OCI-M1 (cell line): ENCODE results near the gene SCNN1B.

Experiments
- DNase-seq: peaks from one replicate; lab custom pipeline; 2025; lab: John Stamatoyannopoulos, UW

Gene SCNN1B

DNA sequence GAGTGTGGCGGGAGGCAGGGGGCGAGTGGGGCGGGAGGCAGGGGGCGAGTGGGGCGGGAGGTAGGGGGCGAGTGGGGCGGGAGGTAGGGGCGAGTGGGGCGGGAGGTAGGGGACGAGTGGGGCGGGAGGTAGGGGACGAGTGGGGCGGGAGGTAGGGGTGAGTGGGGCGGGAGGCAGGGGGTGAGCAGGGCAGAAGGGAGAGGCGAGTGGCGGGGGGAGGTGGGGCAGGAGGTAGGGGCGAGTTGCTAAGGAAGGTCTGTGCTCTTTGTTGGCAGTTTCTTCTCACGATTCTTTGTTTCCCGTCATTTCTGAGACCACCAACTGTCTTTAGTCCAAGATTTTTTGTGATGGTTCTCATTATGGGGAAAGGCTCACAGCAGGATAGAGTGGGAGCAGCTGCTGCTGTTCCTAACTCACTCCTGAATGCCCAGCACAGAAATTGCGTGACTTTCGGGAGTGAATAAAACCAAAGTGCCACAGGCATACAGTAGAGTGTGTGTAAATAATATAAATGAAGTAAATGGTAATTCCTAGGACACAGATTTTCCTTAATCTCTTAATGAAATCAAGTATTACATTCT is 106.2 kb downstream of the SCNN1B start:
- no peak for DNase-seq

DNA sequence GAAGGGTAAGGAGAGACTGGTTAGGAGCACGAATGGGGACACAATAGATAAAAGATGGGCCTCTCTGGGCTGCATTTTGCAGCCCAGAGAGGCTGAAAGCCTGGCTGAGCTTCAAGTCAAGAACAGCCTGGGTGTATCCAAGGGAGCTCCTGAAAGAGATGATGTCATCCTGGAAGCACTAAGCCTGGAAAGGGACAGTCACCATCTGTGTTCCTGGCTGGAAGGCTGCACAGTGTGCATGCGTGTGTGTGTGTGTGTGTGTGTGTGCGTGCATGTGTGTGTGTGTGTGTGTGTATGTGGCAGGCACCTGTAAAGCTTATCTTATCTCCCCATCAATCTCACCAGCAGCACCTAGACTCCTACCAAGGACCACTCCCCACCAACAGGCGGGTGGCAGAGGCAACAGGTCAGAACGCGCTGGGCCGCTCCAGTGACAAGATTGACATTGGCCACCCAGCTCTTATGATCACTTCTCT is 106.8 kb downstream of the SCNN1B start:
- no peak for DNase-seq

DNA sequence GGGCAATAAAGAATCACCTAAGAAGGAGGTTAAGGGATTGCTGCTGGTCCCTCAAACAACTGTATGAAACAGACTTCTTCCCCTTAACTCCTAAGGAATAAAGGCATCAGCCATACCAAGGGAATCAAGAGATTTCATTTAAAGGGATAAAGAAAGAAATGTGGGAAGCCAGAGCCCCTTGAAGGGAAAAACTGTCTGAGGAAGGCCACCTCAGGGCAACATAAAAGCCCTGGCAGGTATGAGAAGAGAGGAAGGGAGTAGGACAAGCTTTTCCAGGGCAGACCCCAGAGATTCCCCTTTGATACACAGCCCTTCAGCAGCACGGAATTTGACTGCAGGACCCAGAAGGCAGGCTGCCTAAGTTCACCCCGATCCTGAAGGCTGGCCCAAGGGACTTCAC is 107.4 kb downstream of the SCNN1B start:
- no peak for DNase-seq

DNA sequence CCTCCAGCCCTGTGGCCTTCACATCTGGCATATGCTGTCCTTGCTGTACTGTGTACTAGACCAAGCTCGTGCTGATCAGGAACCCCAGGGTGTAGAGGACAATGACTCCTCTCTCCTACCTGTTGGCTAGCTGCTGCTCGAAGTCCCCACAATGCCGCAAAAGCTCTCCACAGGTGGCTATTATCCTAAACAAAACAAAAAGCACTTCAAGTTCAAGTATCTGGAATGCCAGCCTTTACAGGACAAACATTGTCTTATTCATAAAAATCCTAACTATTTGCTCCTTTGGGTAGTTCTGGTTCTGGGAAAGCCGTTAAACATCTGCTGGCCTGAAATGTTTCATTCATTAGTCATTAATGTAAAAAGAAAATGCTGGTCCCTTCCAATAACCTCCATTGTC is 108.1 kb downstream of the SCNN1B start:
- DNase-seq = no peak

DNA sequence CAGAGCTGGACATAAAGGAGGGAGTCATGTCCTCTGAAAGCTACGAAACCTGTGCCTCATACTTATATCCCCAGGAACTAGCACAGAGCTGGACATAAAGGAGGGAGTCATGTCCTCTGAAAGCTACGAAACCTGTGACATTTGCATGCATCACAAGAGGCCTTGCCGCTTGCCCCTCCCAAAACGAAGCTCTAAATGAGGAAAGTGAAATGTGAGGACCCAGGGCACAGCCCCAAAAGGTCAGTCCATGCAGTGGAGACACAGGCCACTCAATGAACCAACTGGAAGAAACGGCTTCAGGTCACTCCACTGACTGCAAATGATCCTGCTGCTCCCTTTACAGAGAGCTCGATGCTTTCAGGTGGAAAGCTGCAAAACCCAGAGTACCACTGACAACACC is 112.6 kb downstream of the SCNN1B start:
- DNase-seq = no peak

DNA sequence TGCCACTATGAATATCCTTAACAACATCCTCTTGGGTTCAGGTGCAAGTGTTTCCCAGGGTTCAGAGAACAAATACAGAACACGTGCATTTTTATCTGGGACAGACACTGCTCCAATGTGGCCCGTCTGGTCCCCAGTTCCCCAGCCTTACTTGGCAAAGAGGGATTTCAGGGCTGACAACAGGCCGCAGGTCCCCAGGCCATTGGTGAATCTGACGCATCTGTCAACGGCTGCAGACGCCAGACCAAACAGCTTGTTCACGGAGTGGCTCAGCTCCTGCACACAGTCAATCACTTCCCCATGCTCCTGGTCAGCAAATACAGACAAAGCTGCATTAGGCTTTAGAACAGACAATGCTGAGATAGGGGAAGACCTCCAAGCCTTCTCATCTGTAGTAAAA is 114.7 kb downstream of the SCNN1B start:
- DNase-seq = no peak

DNA sequence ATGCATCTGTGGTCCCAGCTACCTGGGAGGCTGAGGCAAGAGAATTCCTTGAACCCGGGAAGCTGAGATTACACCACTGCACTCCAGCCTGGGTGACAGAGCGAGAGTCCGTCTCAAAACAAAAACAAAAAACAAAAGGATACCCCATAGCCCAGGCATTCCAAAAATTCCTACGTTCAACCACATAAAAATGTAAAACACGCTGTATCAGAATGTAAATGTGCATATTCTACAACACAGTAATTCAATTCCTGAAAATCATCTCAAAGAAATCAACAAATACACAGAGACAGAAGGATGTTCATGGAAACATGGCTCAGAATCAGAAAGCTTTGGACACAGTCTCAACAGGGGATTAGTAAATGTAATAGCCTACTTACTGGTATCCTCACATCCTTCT is 117.9 kb downstream of the SCNN1B start:
- no peak for DNase-seq

DNA sequence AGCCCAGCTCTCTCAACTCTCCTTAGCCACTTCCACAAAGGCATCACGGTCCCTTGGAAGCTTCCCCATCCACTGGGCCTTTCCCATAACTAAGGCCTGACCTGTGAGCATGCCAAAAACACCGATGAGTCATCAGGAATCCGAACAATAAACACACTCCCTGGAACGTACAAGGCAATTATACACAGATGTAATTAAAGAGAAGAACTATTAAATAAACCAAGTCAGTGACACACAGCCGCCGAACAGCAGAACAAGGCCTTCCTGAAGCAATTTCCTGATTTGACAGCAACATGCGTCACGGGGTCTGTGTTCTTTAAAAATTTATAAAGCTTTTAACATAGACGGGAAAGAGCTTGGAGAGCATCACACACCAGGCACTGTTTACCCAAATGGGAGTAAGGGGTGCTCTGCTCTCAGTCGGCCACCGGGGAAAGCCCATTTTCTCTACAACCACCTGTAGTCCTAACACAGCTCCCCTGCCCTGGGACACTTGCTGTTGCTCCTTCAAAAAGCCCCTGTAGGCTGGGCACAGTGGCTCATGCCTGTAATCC is 121.5 kb downstream of the SCNN1B start:
- no peak for DNase-seq

DNA sequence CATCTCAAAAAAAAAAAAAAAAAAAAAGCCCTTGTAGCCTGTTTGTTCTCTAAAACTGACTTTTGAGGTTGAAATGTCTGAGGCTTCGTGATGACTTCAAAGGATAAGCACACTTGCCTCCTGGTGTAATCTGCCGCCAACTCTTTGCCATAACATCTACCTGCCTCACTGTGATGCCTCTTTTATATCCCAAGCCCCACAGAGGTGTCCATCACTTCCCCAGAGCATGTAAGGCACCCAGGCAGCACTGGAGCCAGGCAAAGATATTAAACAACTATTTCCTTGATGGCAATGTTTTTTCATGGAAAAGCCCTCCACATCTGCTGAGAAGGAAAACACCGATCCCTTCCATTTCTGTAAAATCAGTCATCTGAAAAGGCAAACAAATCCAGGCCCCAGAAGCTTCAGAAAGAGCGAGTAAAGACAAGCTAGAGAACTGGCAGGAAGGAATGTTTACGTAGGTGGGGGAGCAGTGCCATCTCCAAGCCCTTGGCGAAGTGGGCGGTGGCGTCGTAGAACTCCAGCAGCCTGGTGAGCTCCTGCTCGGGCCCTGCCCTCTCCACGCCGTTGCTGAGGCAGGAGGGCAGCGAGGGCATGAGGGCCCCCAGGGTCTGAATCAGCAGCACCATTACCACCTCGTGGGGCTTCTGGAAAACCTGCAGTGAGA is 122.3 kb downstream of the SCNN1B start:
- DNase-seq = no peak

DNA sequence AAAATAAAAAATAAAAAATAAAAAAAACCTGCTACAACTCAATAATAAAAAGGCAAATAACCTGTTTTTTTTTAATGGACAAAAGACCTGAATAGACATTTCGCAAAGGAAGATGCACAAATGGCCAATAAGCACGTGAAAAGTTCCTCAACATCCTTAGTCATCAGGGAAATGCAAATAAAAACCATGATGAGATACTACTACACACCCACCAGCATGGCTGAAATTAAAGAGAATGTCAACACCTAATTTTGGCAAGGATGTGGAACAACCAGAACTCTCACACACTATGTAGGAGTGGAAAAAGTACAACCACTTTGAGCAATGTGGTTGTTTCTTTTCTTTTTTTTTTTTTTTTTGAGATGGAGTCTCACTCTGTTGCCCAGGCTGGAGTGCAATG is 126.2 kb downstream of the SCNN1B start:
- DNase-seq = no peak
